Testis (tissue), 3 donors: ENCODE results near the gene SLC22A17. TPM values are rescaled to one million over a fixed set of nuclear protein-coding genes. Genes with fewer than 3 reads are reported as not detected.
A peak's percentile ranks its signal among the peaks of the same experiment; 100 is the strongest.

Source experiments
- DNase-seq: peaks from one replicate; pipeline ENCODE4 v3.0.0-alpha.2; 2019
- H3K27ac ChIP-seq, 2 donors: fragments of 200-600 bp; sonication (generic); one replicate each; pipeline ENCODE4 v1.5.1; 2019
- H3K27me3 ChIP-seq: fragments of 200-600 bp; sonication (generic); one replicate; pipeline ENCODE4 v1.5.1; 2019
- H3K36me3 ChIP-seq: fragments of 200-600 bp; sonication (generic); one replicate; pipeline ENCODE4 v1.5.1; 2017; ENCODE audit warnings: low read depth; ENCODE audit errors: missing control alignments
- H3K4me1 ChIP-seq: fragments of 200-600 bp; sonication (generic); one replicate; pipeline ENCODE4 v1.5.1; 2019
- H3K4me3 ChIP-seq, 2 donors: fragments of 200-600 bp; sonication (generic); one replicate each; pipeline ENCODE4 v1.5.1; 2017 to 2019
- H3K9me3 ChIP-seq: fragments of 200-600 bp; sonication (generic); one replicate; pipeline ENCODE4 v1.5.1; 2017
- CTCF ChIP-seq, 3 experiments: fragments of 450-650 bp in 2 of 3; fragments of 200-600 bp in 1 of 3; sonication (generic) in 1 of 3; IDR thresholded peaks; one replicate each; pipeline ENCODE4 v1.5.1; 2016 to 2019; ENCODE audit warnings: antibody characterized with exemption in 3 of 3, mild to moderate bottlenecking in 2 of 3, moderate library complexity in 1 of 3
- POLR2A ChIP-seq: fragments of 450-650 bp; IDR thresholded peaks from one replicate; pipeline ENCODE4 v1.6.1; 2017; ENCODE audit warnings: antibody characterized with exemption, mild to moderate bottlenecking, moderate library complexity
- WGBS, 2 donors: methylation state at CpG; one replicate each; pipeline ENCODE4 v1.1.5; 2018; 5-methylcytosine and 5-hydroxymethylcytosine counted together
- intact Hi-C: fragments of 100-400 bp; cut with DNase I; formaldehyde crosslinking; loops from one replicate; pipeline ENCODE4 v1.15.1; 2023; ENCODE audit warnings: low total_unique reads
- polyA plus RNA-seq: library from polyadenylated mRNA; stranded (reverse); fragments of 350-450 nt; fragmentation: Illumina TruSeq; extraction: RNeasy Lipid Tissue Mini Kit (QIAGEN cat#74804); gene quantifications from one replicate; pipeline ENCODE4 v1.2.3, GENCODE V29; 2014; ENCODE audit warnings: low read depth, low replicate concordance; ENCODE audit not compliant: insufficient read depth
- total RNA-seq, 2 donors: library from RNA; depleted of rRNA; stranded (reverse); fragments of >200 nt; gene quantifications; one replicate each; pipeline ENCODE4 v1.2.3, GENCODE V29; 2016

SLC22A17 gene
- total and polyA plus RNA-seq, 3 donors from 2014 or later, result 37.3 to 93.8 (median 56.6) TPM

GRCh38 chr14:23307687-23308644 lies 44.7 kb downstream of the SLC22A17 start:
- intact Hi-C loops, result no loop called here
- WGBS, 2 donors, result 79 to 80% methylated on average over 17 to 22 of the region's 22 CpGs
- peak overlapping the region; percentile 90 to 91 for H3K27ac ChIP-seq
- peak overlapping the region; percentile 59 to 90 for H3K4me3 ChIP-seq
- H3K36me3 ChIP-seq, result no peaks in the 10 kb centered on the region
- H3K27me3 ChIP-seq, result no peaks in the 10 kb centered on the region
- DNase-seq, result no peak
- peaks cover 44% of the 10 kb centered on the region for H3K4me1 ChIP-seq
- TF ChIP-seq CTCF (IDR thresholded peaks at IDR 0.05) (no peak), POLR2A (no peak)
- H3K9me3 ChIP-seq, result no peaks in the 10 kb centered on the region

GRCh38 chr14:23307146-23307530 lies 45.5 kb downstream of the SLC22A17 start:
- H3K4me3 ChIP-seq, result peak overlapping the region; percentile 59 to 90
- no peak for DNase-seq
- 17 to 22% methylated on average over 5 of the region's 5 CpGs for WGBS, 2 donors
- H3K27me3 ChIP-seq, result no peaks in the 10 kb centered on the region
- H3K27ac ChIP-seq, result peak overlapping the region; percentile 90 to 91
- TF ChIP-seq POLR2A (no peak), CTCF (IDR thresholded peaks at IDR 0.05) (no peak)
- intact Hi-C loops, result no loop called here
- peaks cover 48% of the 10 kb centered on the region for H3K4me1 ChIP-seq
- H3K9me3 ChIP-seq, result no peaks in the 10 kb centered on the region
- no peaks in the 10 kb centered on the region for H3K36me3 ChIP-seq

GRCh38 chr14:23306412-23307145 lies 46.1 kb downstream of the SLC22A17 start, which contains the start of gene BCL2L2:
BCL2L2 (plus strand) TSS chr14:23306833; CDS start chr14:23307768, 935 bp downstream.
- intact Hi-C loops, result no loop called here

More at GRCh38 chr14:23306412-23307145, 46.1 kb downstream of the SLC22A17 start, which contains the start of gene BCL2L2:
- Histone ChIP-seq H3K27me3 (no peaks in the 10 kb centered on the region), H3K36me3 (no peaks in the 10 kb centered on the region), H3K9me3 (no peaks in the 10 kb centered on the region), H3K27ac (peak within 1 kb of the TSS; percentile 90 to 91), H3K4me3 (peak within 1 kb of the TSS; percentile 59 to 90), H3K4me1 (peaks cover 48% of the 10 kb centered on the region)
- 1 to 5% methylated on average over 22 to 24 of the region's 24 CpGs for WGBS, 2 donors
- TF ChIP-seq CTCF (IDR thresholded peaks at IDR 0.05) (no peak), POLR2A (peak; percentile 26)
- peak; percentile 94 for DNase-seq
